Measurements from ENCODE around the gene FGD4.

- TF ChIP-seq POLR2A (IDR thresholded peaks at IDR 0.05): no peak
- TF ChIP-seq CTCF (IDR thresholded peaks at IDR 0.05): no peak
- no peak for TF ChIP-seq POLR2AphosphoS5 (IDR thresholded peaks at IDR 0.05)
Observed at GRCh38 chr12:32542428-32543229, 143.3 kb downstream of the FGD4 start.
